Activated CD4-positive, alpha-beta T cell treated with anti-CD3 and anti-CD28 coated beads, Interleukin-2, Interleukin-6, amounts not matched to agents 100 ng/mL and 50 ng/mL, durations not matched to agents 16 hours and 8 hours (primary cell): ENCODE results near the gene TXNDC2.

Source experiments
- DNase-seq: peaks from one replicate; pipeline ENCODE4 v3.0.0-alpha.2; 2020

Gene TXNDC2

GRCh38 chr18:9861157-9861556 lies 24.6 kb upstream of the TXNDC2 start:
- DNase-seq = peak; percentile 3

- peak; percentile 67 for DNase-seq
Observed at GRCh38 chr18:9861933-9862332, 23.8 kb upstream of the TXNDC2 start.

- DNase-seq = no peak
Observed at GRCh38 chr18:9862686-9863085, 23.1 kb upstream of the TXNDC2 start.

- DNase-seq = no peak
Observed at GRCh38 chr18:9863282-9863681, 22.5 kb upstream of the TXNDC2 start.

GRCh38 chr18:9865764-9866490 lies 19.8 kb upstream of the TXNDC2 start:
- DNase-seq = no peak

- no peak for DNase-seq
Observed at GRCh38 chr18:9866627-9867026, 19.1 kb upstream of the TXNDC2 start.

- no peak for DNase-seq
Observed at GRCh38 chr18:9867071-9867594, 18.6 kb upstream of the TXNDC2 start.

- DNase-seq = no peak
Observed at GRCh38 chr18:9868857-9869714, 16.7 kb upstream of the TXNDC2 start.

GRCh38 chr18:9869715-9870430 lies 15.9 kb upstream of the TXNDC2 start:
- peak; percentile 34 for DNase-seq

GRCh38 chr18:9870431-9871008 lies 15.3 kb upstream of the TXNDC2 start:
- no peak for DNase-seq

- no peak for DNase-seq
Observed at GRCh38 chr18:9871244-9871746, 14.5 kb upstream of the TXNDC2 start.

GRCh38 chr18:9872823-9873222 lies 12.9 kb upstream of the TXNDC2 start:
- no peak for DNase-seq

GRCh38 chr18:9874728-9875127 lies 11.0 kb upstream of the TXNDC2 start:
- DNase-seq = no peak

- DNase-seq = no peak
Observed at GRCh38 chr18:9876212-9876866, 9.4 kb upstream of the TXNDC2 start.

GRCh38 chr18:9876867-9877654 lies 8.7 kb upstream of the TXNDC2 start:
- DNase-seq = peak; percentile 42

- no peak for DNase-seq
Observed at GRCh38 chr18:9877655-9878014, 8.1 kb upstream of the TXNDC2 start.

GRCh38 chr18:9878095-9878494 lies 7.7 kb upstream of the TXNDC2 start:
- DNase-seq = no peak

GRCh38 chr18:9878783-9879242 lies 7.0 kb upstream of the TXNDC2 start:
- DNase-seq = no peak

- no peak for DNase-seq
Observed at GRCh38 chr18:9884090-9884489, 1.7 kb upstream of the TXNDC2 start.

GRCh38 chr18:9884532-9885140 lies 1.1 kb upstream of the TXNDC2 start:
- DNase-seq = no peak

GRCh38 chr18:9886005-9886348 lies 204 bp downstream of the TXNDC2 start:
- no peak for DNase-seq
